Hematopoietic multipotent progenitor cell treated with erythropoietin and hydrocortisone succinate and interleukin-3 and kit ligand, for 6 days (in vitro differentiated cells): Measurements from ENCODE around the gene FN3K.
A peak's percentile ranks its signal among the peaks of the same experiment; 100 is the strongest.
"Not testable (repeated sequence)": the region's sequence is repeated elsewhere in the genome, so short reads cannot be mapped to it uniquely, and the experiment has no call there.

Experiments used
- DNase-seq: peaks from one replicate; pipeline ENCODE4 v3.0.0-alpha.2; 2015

FN3K gene

DNA sequence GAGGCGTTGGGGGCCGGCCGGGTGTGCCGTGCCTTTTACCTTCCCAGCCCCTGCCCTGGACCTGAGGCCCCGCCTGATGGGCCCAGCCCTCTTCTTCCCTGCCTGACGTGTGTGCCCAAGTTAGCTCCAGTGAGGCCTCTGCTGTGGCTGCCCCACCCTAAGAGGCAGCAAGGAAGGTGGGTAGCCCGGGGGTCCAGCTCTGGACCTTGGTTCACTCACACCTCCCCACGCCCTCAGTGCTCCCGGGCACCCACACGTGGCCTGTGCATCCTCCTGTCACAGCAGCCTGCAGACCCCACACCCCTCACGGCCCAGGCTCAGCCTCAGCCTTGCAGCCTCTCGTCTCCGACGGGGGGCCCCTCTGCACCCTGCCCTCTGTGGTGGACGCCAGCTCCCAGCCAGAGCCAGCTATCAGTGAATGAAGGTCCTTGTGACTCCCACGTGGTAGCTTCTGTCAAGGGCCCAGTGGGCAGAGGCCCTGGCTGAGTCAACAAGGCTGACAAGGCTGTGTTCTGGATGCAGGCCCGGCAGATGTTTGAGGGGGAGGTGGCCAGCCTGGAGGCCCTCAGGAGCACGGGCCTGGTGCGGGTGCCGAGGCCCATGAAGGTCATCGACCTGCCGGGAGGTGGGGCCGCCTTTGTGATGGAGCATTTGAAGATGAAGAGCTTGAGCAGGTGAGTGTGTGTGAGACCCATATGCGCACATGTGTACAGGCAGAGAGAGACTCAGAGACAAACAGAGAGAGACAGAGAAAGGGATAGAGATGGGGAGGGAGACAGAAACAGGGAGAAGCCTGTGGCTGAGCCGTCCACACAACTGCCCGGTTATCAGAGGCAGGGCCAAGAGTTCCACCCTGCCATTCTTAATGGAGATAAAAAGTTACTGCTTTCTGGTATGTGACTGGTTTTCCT is 2.8 kb downstream of the FN3K start:
- DNase-seq = peak; percentile 94

DNA sequence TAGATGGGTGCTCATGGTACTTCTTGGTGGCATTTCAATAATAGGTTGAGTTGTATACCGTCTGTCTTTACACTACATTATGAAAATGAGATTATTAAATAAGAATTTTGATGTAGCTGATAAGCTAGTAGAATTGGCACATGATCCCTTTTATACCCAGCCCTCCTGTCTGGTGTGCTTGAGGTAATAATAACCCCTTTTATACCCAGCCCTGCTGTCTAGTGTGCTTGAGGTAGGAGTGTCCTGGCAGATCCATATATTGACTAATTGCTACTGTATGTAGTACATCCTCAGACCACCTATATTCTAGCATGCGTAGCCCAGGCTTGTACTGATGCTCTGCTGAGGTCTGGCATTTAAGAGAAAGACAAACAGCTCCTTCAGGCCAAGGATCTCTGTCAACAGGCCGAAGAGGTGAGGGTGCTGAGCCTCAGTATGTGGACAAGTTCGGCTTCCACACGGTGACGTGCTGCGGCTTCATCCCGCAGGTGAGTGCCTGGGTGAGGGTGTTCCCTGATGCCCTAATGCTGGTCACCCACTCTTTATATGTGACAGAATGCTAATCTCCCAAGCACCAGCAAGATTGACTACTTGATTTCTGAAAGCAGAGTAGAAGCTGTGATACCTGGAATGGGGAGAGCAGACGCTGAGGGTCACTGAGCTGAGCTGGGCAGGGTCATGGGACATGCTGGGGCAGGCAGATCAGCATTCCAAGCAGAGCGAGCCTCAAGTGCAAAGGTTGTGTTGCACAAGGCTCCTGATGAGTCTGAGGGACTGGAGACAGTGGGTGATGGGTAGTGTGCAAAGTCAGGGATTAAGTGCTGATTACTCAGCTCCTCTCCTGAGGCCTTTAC is 5.7 kb downstream of the FN3K start:
- DNase-seq = peak; percentile 70

DNA sequence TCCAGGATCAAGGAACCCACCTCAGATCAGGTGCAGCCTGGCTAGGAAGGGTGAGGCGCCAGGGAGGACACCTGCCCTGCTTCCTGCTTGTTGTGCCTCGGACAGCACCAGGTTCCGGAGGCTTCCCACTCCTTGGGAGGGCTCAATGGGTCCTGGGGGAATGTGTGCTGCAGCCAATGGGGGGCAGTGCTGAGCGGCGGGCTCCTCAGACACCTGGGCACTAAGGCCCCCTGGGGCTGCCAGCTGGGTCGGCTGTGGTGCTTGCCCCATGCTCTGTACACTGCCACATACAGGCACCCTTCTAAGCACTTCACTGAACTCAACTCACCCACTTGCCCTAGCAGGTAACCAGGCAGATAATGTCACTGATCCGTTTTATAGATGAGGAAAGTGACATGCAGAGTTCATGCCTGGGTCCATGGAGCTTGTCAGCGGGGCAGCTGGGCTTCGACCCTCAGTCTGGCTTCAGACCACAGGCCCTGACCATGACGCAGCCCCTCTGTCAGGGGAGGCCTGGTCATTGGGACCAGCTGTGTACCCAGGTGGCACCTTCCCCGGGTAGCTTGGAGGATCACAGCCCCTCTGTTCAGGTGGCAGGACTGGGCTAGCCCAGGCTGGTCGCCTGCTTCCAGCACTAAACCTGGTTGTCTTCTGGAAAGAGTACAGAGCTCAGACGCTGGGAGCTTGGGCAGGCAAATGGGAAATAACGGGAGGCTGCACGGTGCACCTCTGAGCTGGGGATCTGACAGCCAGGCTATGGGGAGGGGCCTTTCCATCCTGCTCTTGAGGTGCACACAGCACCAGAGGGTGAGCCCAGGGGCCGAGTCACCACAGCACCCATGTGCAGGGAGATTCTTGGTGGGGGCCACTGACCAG is 8.2 kb downstream of the FN3K start:
- no peak for DNase-seq

DNA sequence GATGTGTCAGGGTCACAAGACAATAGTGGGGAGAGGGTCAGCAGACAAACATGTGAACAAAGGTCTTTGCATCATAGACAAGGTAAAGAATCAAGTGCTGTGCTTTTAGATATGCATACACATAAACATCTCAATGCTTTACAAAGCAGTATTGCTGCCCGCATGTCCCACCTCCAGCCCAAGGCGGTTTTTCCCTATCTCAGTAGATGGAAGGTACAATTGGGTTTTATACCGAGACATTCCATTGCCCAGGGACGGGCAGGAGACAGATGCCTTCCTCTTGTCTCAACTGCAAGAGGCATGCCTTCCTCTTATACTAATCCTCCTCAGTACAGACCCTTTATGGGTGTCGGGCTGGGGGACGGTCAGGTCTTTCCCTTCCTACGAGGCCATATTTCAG is 9.3 kb downstream of the FN3K start:
- DNase-seq = not testable (repeated sequence)

DNA sequence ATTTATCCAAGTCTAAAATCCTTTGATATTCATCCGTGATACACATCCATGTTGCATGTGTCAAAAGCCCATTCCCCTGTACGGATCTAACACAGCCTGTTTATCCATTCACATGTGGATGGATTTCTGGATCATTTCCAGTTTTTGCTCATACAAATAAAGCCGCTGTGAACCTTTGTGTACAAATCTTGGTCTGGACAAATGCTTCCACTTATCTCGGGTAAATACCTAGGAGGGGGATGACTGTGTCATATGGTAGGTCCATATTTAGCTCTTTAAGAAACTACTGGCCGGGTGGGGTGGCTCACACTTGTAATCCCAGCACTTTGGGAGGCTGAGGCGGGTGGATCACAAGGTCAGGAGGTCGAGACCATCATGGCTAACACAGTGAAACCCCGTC is 10.1 kb downstream of the FN3K start:
- peak; percentile 4 for DNase-seq

DNA sequence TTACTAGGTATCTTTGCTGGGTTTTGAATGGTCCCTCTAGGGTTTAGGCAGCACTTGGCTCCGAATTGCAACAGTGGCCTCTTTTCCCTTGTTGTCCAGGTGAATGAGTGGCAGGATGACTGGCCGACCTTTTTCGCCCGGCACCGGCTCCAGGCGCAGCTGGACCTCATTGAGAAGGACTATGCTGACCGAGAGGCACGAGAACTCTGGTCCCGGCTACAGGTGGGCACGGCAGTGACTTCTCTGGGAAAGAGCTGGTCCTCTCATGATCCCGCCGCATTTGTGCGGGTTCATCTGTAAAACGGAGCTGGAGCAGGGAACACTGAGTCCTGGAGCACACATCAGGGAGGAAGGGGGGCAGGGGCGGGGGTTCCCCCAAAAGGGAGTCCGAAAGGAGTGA is 13.3 kb downstream of the FN3K start:
- no peak for DNase-seq

DNA sequence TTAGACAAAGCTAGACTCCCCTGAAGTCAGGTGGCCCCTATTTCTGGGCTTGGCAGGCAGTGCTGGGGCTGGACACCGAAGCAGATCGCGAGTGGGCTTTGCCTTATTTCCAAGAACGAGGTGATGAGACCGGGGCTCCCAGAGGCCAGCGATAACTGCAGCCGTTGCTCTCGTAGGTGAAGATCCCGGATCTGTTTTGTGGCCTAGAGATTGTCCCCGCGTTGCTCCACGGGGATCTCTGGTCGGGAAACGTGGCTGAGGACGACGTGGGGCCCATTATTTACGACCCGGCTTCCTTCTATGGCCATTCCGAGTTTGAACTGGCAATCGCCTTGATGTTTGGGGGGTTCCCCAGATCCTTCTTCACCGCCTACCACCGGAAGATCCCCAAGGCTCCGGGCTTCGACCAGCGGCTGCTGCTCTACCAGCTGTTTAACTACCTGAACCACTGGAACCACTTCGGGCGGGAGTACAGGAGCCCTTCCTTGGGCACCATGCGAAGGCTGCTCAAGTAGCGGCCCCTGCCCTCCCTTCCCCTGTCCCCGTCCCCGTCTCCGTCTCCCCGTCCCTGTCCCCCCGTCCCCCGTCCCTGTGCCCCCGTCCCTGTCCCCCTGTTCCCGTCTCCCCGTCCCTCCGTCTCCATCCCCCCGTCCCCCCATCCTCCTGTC is 15.0 kb downstream of the FN3K start:
- no peak for DNase-seq

DNA sequence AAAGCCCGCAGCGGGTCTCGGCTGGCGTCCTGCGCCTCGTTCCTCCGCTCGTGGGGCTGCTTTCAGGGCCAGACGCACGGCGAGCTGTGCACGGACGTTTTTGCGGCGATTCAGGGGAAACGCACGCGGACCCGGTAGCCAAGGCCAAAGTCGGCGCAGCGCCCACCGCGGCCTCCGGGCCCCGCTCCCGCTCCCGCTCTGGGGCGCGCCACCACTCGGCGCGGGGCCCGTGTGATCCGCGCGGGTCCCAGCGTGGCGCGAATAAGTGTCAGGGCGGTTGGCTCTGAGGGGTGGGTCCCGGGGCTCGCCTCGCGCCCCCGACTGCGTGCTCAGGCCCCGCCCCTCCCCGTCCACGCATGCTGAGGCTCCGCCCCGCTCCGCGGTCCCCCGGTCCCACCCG is 15.8 kb downstream of the FN3K start:
- no peak for DNase-seq

DNA sequence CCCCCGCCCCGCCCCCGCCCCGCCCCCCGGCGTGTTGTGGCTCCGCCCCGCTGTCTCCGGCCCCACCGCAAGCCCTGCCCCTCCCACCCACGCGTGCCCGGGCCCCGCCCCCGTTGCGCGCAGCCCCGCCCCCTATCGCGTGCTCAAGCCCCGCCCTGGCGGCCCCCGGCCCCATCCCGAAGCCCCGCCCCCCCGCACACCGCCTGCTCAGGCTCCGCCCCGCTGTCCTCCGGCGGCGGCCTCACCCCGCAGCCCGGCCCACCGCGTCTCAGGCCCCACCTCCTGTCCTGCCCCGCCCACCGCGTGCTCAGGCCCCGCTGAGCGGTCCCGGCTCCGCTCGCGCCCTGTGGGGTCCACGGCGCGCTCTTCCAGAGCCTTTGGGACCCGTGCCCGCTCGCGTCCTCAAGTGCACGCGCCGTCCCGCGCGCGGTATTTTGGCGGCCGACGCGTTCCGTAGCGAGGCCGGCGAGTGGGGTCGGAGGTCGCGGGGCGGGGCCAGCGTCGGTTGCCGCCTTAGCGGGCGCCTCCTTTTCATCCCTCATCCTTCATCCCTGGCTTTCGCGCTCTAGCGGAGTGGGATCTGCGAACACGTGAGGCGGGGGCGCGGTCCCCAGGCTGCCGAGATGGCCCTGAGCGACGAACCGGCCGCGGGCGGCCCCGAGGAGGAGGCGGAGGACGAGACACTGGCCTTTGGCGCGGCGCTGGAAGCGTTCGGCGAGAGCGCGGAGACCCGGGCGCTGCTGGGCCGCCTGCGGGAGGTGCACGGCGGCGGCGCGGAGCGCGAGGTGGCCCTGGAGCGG is 16.4 kb downstream of the FN3K start, which contains the start of gene TBCD:
Gene TBCD (plus strand): TSS at position 495 of the 800 bp plus-strand sequence. CDS start 129 bp downstream, at position 624.
- DNase-seq = peak; percentile 92

DNA sequence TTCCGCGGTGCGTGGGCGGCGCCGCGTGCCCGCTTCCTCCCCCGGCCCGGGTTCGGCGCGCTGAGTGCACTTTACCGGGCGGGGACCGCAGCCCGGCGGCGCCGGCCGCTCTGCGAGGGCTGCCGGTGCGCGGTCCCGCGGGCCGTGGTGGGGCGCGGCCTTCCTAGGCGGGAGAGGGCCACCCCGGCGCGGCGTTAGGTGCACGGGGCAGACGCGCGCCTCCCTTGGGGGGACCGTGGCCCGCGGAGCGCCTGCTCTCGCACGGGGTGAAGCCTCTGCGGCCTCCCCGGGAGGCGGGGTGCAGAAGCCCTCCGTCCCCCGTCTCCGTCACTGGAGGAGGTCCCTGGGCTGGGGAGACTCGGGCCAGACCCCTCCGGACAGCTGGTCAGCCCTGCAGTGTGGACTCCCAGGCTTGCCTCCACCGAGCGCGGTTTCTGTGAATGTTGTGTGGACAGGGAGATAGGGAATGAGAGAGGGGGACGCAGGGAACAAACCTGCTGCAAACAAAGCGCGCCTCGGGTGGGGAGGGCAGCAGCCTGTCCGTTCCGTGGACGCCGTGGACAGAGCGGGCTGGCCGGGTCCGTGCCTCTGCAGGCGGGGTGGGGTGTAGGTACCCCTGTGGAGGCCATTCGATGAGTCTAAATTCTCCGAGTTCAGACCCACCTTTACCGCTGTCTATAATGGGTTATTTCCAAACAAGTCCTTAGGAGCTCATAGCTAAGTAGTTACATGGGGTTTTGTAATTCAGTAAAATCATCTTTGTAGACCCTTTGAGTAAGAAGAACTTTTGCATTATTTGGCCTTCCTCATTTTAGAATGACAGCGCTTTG is 17.2 kb downstream of the FN3K start:
- peak; percentile 43 for DNase-seq

DNA sequence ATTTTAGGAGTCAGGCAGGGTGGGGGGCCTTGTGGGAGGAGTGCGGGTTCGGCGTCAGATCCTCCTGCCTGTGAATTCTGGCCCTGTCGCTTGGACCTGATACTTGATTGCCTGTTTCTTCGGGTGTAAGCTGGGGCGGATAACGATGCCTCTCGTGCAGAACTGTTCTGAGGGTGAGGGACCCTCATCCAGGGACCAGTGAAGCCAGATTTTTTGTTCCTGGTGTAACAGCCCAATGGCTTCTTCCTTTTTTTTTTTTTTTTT is 17.7 kb downstream of the FN3K start:
- no peak for DNase-seq

DNA sequence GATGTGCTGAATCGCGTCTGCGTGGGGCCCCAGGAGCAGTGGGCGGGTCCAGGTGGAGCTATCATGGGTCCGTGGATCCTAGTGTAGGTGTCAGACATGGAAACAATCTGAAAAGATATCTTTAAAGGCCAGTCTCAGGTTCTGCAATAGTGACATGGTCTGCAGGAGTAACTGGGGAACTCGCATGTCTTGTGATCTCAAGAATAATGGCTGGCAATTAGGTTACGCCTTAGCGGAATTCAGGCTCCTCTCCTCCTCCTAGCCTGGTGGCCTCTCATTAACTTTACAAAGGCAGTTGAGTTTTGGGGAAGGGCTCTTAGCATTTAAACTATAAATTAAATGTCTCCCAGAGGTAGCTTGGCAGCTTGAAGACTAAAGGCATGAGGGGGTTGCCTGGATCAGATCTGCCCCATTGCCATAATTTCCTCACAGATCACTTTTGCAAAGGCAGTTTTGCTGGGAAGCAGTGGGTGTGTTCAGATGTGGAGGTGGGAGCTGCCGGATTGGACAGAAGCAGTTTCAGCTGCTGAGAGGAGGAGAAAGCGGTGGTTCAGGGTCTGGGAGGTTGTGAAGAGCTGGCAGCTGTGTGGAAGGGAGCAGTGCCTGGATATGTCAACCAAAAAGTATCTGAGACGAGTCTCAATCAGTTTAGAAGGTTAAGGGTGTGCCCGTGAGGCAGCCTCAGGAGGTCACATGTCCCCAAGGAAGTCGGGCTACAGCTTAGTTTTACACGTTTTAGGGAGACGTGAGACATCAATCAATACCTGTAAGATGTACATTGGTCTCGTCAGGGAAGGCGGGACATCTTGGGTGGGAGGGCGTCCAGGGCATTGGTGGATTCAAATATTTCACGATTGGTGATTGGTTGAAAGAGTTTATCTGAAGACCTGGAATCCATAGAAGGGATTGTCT is 19.1 kb downstream of the FN3K start:
- DNase-seq = peak; percentile 61

DNA sequence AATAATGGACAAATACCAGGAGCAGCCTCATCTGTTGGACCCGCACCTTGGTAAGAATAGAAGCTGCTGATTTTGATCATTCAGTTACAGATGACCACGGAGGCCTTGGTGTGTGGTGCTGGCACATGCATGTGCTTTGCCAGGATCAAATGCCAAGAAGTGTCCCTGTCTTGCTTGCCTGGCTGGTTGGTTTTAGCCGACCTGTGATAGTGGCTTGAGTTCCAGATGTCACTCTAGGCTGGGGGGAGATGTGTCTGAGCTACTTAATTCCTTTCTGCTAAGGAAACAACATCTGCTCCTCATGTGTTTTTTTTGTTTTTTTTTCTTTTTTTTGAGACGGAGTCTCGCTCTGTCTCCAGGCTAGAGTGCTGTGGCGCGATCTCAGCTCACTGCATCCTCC is 20.8 kb downstream of the FN3K start:
- DNase-seq = no peak

DNA sequence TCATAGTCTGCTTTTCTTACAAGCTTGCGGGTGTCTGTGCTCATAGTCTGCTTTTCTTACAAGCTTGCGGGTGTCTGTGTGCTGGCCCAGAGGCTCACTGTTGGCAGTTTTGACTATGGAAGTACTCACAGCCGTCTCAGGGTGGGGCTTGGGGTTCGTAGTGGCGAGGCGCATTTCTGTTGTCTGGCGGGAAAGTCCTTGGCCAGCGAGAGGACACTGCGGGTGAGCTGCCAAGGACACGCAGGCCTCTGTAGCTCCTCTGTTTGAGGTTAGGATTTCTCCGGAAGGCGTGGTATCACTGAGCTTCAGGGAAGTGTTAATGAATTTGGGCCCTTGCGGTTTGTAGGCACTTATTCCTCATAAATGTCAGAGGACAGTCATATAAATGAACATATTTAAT is 30.0 kb downstream of the FN3K start:
- DNase-seq = no peak

DNA sequence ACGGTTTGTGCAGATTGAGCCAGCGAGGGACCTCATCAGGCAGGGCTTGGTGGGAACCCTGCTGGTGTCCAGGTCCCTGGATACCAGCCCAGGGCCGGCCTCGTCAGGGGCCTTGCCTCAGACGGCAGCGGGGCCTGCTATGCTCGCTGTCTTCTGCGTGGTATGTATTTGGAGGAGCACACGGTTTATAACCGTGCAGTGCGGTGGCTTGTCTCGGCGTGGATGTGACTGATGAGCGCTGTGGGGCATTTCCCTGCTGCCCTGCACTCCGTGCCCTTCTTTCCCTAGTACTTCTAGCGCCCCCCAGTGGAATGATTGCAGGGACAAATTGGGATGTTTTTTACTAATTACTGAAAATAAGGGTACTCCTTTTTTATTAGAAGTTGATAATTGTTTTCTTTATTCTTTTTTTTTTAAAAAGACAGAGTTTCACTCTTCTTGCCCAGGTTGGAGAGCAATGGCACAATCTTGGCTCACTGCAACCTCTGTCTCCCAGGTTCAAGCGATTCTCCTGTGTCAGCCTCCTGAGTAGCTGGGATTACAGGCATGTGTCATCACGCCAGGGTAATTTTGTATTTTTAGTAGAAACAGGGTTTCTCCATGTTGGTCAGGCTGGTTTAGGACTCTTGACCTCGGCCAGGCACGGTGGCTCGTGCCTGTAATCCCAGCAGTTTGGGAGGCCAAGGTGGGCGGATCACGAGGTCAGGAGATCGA is 31.8 kb downstream of the FN3K start:
- peak; percentile 87 for DNase-seq

DNA sequence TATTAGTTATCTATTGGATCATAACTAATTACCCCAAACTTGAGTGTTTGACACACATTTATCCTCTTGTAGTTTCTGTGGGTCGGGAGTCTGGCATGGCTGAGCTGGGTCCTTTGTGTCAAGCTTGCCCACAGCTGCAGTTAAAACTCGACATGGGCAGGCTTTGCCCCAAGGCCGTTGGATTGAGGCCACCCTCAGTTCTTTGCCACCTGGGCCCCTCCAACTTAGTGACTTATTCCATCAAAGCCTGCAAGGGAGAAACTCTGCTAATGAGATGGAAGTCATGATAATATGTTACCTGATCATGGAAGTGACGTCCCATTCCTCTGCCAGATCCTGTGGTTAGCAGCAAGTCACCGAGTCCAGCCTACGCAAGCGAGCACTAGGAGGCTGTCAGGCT is 33.6 kb downstream of the FN3K start:
- DNase-seq = no peak

DNA sequence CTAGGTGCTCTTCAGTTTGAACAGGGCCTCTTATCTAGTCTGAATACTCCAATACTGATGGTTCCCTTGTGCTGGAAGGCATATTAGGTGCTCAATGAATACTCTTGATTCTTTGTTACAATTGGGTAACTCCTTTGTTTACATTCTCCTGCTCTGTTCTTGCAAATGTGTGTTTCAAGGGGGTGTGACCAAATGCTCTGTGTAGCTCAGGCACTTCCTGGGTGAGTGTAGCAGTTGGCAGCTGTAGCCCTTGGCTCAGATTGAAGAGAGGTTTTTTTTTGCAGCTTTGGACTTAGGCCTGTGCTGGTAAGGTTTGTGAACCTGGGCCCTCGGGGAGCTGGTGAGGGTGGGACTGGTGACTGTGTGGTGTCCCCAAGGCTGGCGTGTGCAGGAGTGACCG is 36.6 kb downstream of the FN3K start:
- no peak for DNase-seq

DNA sequence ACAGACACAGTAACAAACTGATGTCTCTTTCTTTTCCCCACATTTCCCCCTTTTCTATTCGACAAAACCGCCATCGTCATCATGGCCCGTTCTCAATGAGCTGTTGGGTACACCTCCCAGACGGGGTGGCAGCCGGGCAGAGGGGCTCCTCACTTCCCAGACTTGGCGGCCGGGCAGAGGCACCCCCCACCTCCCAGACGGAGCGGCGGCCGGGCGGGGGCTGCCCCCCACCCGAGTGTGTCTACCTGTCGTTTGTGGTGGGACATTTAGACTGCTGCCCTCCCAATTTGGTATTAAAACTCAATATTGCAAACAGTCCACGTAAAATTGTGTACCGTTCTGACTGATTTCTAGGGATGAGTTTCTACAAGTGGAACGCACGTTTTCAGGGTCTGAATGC is 39.0 kb downstream of the FN3K start:
- not testable (repeated sequence) for DNase-seq
